Measurements from ENCODE around the gene EGFLAM. TPM values are rescaled to one million over a fixed set of nuclear protein-coding genes. Genes with fewer than 3 reads are reported as not detected.

EGFLAM gene
- total and polyA plus RNA-seq, 10 of the 15 experiments (the other 5 are each of a cell fraction or from before 2014, with no cell fraction given): 0.37 TPM; not detected in 9

GRCh38 chr5:38468978-38469706 lies 210.8 kb downstream of the EGFLAM start (continued):
- TF ChIP-seq MXI1 (IDR thresholded peaks at IDR 0.05; ENCODE audit: low read depth, low read length): no peak
- no peak for TF ChIP-seq IRF3 (IDR thresholded peaks at IDR 0.05)
- no peak for TF ChIP-seq ETV6 (conservative IDR thresholded peaks at IDR 0.05 in 1 of 2, IDR thresholded peaks at IDR 0.05 in 1 of 2; ENCODE audit: borderline replicate concordance in 1 of 2, low read depth in 1 of 2)
- TF ChIP-seq JUNB (IDR thresholded peaks at IDR 0.05): no peak
- TF ChIP-seq SREBF1 (IDR thresholded peaks at IDR 0.05; ENCODE audit: low read length): no peak
- TF ChIP-seq ZZZ3 (IDR thresholded peaks at IDR 0.05; ENCODE audit: control insufficient read depth, insufficient read length, low read depth): no peak
- TF ChIP-seq CHD1 (IDR thresholded peaks at IDR 0.05; ENCODE audit: low read depth, low read length): no peak
- no peak for TF ChIP-seq MEF2A (IDR thresholded peaks at IDR 0.05; ENCODE audit: insufficient read depth, low read depth, low read length)
- no peak for TF ChIP-seq LARP7 (IDR thresholded peaks at IDR 0.05)
- TF ChIP-seq ZBTB11 (CRISPR knock-in tag; IDR thresholded peaks at IDR 0.05): no peak
- TF ChIP-seq NR2C2 (IDR thresholded peaks at IDR 0.05; ENCODE audit: borderline replicate concordance, control insufficient read depth, insufficient read length, low read depth): no peak
- no peak for TF ChIP-seq NFXL1 (IDR thresholded peaks at IDR 0.05; ENCODE audit: borderline replicate concordance)

All from GM12878 (cell line).